Measurements from ENCODE around the gene KLF15.

Gene KLF15

DNA sequence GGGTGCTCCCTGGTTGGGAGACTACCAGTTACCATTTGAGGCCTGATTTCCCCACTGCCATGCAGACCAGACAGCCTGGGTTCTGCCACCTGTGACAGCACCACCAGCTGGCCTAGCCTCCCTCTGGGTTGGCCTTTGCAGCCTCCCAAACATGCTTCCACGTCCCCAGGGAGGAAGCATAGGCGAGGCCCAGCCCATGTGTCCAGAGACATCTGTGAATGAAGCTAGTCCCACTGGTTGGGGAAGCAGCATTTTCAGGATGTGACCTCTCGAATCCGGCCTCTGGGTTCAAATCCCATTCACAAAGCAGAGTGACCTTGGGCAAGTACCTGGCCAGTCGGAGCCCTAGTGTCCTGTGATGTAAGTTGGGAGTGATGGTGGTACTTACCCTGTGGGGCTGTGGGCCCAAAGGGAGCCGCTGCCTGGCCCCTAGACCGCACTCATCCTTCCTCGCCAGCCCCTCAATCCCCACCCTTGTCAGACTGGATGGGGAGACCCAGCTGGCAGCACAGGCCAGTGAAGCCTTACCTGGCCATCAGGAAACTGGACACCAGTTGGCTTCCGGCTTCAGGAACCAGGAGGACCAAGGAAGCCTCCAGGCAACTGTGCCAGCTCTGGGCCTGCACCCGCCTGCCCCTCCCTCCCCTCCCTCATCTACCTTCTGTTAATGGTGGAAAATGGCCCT is 6.0 kb downstream of the KLF15 start:
- intact Hi-C loops (cut with DNase I) = no loop called here

DNA sequence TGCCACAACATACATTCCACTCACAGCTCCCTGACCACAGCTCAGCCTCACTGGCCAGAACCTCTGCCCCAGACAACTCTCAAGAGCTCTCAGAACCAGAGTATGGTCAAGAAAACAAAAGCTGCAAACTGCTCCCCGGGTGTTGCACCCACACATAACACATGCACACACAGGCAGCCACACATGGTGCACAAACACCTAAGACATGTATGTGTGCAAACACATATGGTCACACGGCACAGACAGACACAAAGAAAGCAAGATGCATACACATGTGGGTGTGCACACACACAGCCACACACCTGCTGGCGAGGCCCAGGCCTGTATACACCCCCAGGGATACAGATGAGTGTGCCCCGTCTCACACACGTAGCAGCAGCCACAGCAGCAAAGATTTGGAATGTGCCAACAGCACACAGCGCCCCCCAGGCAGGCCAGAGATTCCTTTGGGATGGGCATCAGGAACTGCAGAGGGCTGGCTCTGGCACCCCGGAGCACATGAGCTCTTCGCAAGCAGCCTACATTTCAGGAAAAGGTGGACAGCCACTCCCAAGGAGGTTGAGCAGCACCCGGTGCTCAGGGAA is 6.6 kb downstream of the KLF15 start:
- peak in 6 of 10 donors; percentile 2 to 61 (median 10) for DNase-seq
- intact Hi-C loops (cut with DNase I) = no loop called here

More for the DNA sequence above, 6.0 kb downstream of the KLF15 start:
- DNase-seq = peak in 7 of 10 donors; percentile 1 to 66 (median 19)

DNA sequence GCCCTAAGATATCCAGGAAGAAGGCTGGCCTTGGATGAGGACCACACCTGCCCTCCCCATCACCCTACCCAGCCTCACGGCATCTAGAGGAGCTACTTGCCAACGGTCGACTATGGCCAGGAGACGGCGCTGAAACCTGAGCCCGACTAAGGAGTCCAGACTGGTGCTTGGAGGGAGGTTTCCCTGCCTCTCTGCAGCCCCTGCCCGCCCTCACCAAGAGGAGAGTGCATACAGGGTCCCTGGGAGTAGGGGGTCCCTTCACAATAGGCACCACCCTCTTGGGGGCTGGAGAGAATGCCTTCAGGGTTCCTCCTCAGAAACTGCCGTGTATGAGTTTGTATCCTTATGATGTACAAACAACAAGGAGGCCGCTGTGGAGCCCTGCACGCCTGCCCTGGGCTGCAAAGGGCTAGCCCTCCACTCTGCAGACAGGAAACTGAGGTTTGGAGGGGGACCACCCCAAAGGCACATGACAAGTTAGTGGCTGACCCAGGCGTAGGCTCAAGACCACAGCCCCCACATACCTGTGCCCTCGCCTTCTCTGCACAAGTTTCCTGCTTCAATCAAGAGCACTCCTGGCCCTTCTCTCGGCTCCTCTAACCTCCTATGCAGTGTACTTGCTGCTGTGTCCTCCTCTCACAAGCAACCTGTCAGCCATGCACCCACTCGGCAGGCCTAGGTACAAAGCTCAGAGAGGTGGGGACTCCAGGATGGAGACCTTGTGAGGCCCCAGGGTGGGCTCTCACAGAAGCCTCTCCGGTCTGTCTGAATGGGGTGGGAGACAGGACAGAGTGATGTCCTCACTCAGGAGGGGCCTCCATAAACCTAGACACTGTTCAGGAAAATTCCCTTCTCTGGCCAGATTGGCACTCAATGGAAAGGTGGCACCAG is 7.4 kb downstream of the KLF15 start:
- intact Hi-C loops (cut with DNase I) = no loop called here
- peak in 7 of 10 donors; percentile 1 to 82 (median 13) for DNase-seq

DNA sequence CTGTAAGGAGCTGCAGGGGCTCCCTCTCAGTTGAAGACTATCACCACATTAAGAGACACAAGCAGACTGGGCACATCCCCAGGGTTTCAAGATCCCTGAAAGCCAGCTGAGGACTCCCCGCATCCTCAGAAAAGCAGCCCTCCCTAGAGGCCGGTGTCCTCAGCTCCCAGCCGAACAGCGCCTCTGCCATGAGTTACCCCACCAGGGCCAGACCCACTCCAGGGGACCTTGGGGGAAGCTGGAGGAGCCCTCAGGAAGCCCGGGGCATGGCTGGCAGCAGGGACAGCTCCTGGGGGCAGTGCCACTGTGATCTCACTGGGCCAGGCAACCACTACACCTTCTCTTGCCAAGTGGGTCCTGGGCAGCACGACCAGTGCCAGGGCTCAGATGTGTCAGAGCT is 8.1 kb downstream of the KLF15 start:
- peak in 6 of 10 donors; percentile 4 to 76 (median 34) for DNase-seq
- intact Hi-C loops (cut with DNase I) = no loop called here

DNA sequence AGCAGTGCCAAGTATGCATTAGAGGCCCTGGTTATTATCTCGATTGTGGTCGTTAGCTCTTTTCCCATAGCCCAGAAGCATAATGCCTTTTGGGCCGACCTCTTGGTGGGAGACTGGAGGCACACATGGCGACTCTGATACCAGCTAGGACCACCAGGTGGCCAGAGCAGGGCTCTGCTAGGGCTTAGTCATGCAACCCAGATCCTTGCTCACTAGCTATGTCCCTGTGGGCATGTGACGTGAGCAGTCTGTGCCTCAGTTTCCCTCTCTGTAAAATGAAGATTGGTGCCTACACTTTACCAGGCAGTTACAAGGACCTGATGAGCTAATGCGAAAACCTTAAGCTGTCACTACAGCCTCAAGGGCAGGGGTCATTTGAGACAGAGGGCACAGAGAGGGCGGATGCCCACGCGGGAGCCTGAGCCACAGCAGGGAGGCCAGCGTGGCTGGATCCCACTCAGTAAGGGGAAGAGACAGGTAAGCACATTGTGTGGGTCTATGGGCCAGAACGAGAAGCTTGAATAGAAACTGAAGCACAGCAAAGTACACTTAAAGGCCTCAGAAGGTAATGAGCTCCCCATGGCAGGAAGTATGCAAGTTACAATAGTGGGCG is 8.8 kb downstream of the KLF15 start:
- intact Hi-C loops (cut with DNase I) = no loop called here
- peak in 4 of 10 donors; percentile 5 to 67 (median 26) for DNase-seq

DNA sequence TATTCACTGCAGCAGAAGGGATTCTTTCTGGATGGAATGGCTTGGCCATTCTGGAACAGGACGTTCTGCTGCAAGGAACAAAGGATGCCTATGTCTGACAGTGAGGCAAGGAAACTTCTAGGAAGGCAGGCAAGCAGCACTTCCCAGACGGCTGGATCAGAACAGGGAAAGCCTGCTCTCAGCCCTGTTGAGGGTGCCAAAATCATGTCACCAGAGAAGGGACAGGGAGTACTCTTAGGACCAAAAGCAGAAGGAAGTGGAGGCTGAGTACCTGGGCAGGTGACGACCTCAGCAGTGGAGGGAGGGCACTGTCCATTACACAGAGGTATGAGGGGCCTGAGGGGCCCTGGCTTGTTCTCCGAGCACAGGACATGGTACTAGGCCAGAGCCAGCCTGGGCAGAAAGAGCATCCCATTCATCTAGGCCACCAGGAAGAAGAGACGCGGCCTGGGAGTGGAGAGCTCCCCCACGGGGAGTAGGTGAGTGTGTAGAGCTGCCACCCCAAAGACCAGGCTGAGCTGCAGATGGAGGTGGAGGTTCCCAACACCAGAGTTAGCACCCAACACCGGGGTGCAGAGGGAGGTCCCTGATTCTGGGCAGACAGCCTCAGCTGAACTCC is 9.6 kb downstream of the KLF15 start:
- peak in 6 of 10 donors; percentile 1 to 72 (median 13) for DNase-seq
- intact Hi-C loops (cut with DNase I) = no loop called here

DNA sequence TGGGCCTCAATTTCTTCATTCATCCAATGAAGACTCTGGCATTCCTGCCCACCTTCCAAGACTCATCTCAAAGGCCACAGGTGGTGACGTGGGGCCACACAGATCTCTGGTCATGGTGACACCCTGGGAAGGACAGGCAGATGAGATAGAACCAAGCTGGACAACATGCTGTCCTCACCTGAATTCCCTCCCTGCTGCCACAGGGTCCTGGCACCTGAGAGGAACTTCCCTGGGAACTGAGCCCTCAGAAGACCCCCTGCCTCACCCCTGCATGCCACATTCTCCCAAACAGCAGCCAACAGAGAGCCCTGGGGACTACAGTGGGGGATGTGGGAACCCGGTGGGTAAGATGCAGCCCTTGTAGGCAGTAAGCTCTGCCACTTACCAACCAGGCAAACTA is 10.7 kb downstream of the KLF15 start:
- peak in 4 of 10 donors; percentile 1 to 57 (median 26) for DNase-seq
- intact Hi-C loops (cut with DNase I) = no loop called here

DNA sequence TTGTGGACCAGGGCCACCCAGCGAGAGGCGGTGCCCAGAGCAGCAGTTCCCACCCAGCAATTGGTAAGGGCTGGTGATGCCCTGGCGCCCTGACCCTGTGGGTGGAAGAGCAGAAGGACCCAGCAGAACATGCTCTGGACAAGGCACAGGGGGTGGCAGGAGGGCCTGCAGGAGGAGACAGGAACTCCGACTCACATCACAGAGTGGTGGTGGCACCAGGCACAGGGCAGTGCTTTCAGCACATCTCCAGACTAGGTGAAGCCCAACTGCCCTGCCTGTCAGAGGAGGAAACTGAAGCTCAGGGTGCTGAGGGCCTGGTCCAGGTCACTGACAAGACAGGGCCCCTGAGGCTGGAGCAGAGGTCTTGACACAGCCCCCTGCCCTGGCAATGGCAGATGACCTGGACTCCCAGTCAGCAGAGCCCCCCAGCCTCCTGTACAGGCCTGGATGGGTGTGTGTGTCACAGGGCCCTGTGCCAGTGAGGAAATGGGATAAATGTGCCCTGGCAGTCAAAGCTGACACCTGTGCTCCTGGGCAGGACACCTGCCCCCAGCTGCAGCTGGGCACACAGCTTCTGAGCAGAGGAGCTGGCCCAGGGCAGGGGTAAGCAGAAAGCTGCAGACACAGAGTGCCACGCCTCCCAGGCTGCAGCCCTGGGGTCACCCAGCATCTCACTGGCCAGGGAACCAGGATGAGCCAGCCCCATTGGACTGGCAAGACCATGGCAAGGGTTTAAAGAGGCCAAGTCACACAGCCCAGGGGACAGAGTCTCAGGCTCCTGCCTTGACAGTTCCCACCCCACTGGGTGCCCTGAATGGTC is 11.4 kb downstream of the KLF15 start:
- intact Hi-C loops (cut with DNase I) = no loop called here
- DNase-seq = peak in 4 of 10 donors; percentile 2 to 69 (median 39)

DNA sequence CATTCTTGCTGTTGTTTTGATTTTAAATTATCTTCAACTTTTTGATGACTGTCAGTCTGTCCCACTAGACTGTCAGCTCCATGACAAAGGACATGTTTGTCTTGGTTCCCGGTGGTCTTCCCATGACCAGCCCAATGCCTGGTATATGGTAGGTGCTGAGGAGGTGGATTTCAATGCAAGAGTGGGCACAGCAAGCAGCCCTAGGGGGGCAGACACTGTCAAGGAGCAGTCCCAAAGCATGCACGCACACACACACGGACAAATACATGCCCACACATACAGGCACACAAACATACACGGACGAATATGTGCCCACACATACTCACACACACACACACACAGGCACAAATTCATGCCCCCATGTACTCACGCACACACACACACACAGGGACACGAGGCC is 12.0 kb downstream of the KLF15 start:
- peak in 3 of 10 donors; percentile 1 to 55 (median 48) for DNase-seq
- intact Hi-C loops (cut with DNase I) = no loop called here

DNA sequence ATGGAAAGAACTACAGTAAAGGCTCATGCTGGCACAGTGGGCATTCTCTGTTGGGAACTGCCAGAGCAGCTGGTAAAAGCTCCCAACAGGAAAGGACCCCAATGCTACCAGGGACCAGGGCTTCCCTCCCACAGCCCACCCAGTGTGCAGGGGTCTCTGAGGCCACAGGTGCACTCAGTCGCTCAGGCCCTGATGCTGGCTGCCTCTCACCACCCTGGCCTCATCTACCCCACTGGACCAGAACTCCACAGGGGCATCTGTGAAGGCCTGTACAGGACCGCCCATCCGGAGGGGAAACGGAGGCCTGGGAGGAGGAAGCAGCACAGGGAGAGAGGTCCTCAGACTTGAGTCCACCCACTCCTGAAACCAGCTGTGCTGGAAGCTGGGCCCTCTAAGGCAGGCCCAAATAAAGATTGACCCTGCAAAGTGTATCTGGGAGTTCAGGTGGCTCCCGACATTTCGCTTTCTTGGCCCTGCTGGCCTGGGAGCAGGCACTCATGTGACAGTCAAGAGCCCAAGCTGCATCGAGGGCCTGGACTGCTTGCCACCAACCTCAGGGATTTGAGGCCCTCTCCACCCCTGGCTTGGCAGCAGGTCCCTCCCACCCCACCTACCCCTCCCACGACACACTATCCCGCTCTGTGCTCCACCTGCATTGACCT is 12.7 kb downstream of the KLF15 start:
- DNase-seq = peak in 3 of 10 donors; percentile 4 to 60 (median 43)

DNA sequence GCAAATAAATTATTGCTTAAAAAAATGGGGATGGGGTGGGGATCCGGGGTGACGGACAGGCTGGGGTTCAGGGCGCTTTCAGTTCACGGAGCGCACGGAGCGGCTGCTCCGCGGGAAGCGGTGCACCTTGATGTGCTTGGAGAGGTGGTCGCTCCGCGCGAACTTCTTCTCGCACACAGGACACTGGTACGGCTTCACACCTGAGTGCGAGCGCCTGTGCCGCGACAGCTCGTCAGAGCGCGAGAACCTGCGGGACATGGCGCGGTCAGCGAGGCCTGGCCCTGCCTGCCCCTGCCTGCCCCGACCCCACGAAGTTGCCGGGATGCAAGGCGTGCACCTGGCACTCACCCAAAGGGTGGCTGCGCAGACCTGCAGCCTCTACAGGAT is 13.6 kb downstream of the KLF15 start:
- DNase-seq = peak in 3 of 10 donors; percentile 6 to 78 (median 70)
- intact Hi-C loops (cut with DNase I) = no loop called here

More for the DNA sequence above, 12.7 kb downstream of the KLF15 start:
- intact Hi-C loops (cut with DNase I) = no loop called here

DNA sequence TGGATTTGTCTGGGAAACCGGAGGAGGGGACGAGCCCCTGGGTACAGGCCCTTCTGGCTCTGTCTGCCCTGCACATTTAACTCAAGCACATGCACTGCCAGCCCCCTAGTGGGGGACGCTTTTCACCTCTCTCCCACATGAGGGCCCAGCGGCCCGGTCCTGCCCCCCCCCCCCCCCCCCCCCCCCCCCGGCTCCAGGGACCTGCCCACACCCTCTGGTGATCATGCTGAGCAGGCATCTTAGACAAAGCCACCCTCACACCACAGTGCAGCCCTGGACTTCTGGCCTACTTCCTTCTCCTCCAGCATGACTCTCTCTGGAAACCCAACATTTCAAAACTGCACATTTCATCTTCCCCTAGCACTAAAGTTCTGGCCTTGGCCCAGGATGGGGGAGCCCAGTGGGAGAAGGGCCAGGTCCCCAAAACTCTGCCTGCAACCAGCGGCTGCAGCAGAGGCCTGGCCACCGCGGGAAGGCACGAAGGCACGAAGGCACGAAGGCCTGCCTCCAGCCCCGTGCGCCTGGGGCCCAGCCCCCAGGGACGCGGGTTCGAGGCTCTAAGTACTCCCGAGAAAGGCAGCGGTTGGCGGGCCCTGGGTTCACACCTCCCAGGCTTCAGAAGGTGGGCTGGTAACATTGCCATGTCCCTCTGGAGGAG is 14.1 kb downstream of the KLF15 start:
- intact Hi-C loops (cut with DNase I) = no loop called here
- peak in 4 of 10 donors; percentile 1 to 75 (median 22) for DNase-seq

DNA sequence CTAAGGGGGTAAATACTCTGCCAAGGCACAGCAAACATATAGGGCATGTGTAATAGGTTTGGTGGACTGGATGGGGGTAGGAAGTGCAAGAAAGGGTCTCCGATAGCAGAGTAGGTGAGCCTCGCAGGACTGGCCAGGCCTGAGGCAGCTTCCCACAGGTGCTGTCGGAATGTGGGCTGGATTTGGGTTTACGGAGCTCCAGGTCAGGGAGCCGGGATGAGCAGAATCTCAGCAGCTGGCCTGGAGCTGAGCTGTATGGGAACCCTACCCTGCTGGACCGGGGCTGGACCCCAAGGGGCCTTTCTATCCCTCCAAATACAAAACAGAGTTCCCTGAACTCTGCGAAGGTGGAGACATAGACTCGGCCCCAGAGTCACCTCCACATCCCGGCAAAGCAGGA is 15.0 kb downstream of the KLF15 start:
- intact Hi-C loops (cut with DNase I) = no loop called here

DNA sequence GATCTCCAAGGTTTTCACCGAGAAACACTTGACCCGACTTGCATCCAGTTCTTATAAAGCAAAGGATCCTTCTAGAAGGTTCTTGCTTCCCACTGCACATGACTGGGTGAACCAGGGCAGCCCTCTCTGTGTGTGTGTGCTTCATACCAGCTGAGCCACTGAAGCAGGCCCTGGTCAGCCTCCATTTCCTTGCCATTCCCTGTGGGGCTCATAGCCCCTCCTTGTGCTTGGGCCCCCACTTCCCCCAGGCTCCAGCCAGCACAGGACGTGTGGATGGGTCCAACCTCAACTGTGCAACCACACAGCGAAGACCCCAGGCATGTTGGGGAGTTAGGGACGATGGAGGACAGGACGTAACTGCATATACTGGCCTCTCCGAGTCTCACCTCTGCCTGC is 15.5 kb downstream of the KLF15 start:
- intact Hi-C loops (cut with DNase I) = no loop called here
- DNase-seq = peak in 3 of 10 donors; percentile 7 to 63 (median 46)

More for the DNA sequence above, 15.0 kb downstream of the KLF15 start:
- peak in 4 of 10 donors; percentile 1 to 57 (median 30) for DNase-seq

DNA sequence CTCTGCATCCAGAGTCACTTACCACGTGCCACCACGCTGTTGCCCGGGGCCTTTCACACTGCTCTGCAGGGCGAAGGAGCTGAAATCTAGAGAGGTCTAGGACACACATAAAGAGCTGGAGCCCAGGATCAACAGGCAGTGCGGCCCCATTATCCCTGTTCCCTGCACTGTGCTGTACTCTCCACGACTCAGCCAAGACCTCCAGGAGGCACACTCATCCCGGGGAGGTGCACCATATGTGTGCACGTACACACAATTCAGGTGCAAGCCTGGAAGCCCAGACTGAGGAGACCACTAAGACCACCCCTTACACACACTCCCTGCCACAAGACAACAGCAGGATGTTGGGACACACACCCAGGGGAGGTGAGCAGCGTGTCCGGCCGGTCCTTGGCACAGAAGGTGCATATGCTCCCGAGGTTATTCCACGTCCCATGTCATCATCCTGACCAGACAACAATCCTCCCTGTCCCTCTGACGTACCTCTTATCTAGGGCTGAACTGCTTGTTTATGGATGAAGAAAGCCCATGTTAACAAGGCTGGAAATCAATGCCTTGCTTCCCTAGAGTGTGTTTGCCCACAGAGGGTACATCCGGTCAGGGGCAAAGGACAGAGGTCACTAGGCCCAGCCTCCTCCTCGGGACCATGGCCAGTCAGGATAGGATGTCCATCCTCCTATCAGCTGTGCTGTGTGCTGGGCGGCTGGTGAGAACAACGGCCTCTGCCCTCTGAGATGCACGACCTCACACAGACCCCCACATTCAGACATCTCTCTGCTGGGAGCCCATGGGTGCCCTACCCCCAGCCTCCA is 16.1 kb downstream of the KLF15 start:
- intact Hi-C loops (cut with DNase I) = no loop called here
- DNase-seq = peak in 4 of 10 donors; percentile 2 to 76 (median 38)

DNA sequence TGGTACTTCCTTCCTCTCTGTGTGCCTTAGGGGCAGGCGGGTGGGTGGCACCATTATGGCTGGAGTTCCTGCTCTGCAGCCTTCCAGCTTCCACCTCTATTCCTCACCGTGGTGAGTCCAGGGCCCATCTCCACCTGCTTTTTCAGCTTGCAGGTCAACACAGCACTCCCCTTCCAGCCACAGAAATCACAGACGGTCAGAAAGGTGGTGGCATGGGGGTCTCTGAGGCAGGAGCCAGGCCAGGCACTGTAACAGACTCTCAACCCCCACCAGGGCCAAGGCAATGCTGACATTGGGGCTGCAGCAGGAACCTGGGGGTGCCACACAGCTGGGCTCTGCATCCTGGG is 16.6 kb downstream of the KLF15 start:
- DNase-seq = peak in 1 of 10 donors; percentile 62

DNA sequence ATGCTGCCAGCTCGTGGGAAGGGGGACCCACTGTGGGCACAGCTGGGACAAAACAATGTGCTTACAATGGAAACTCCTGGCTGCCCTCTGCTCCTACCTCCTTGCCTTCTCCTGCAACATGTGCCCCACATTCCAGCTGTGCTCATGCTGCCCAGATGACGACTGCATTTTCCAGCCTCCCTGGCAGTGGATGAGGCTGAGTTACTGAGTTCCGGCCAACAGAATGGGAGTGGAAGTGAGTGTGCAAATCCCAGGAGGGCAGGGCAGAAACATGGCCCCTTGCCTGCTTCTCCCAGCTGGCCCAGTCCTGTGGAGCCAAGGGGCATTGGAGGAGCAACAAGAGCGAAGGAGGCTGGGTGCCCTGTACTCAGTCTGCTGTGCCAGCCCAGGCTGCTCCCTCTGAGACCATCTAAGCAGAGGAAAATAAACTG is 17.1 kb downstream of the KLF15 start:
- peak in 3 of 10 donors; percentile 2 to 72 (median 58) for DNase-seq
- intact Hi-C loops (cut with DNase I) = no loop called here

More for the DNA sequence above, 16.6 kb downstream of the KLF15 start:
- intact Hi-C loops (cut with DNase I) = no loop called here
